Glomerular visceral epithelial cell (primary cell): Measurements from ENCODE around the gene PTGS1.
A peak's percentile ranks its signal among the peaks of the same experiment; 100 is the strongest.
"Not testable (repeated sequence)": the region's sequence is repeated elsewhere in the genome, so short reads cannot be mapped to it uniquely, and the experiment has no call there.

Source experiments
- DNase-seq: peaks from one replicate; pipeline ENCODE4 v3.0.0-alpha.2; 2016; ENCODE audit errors: extremely low spot score

Gene PTGS1

DNA sequence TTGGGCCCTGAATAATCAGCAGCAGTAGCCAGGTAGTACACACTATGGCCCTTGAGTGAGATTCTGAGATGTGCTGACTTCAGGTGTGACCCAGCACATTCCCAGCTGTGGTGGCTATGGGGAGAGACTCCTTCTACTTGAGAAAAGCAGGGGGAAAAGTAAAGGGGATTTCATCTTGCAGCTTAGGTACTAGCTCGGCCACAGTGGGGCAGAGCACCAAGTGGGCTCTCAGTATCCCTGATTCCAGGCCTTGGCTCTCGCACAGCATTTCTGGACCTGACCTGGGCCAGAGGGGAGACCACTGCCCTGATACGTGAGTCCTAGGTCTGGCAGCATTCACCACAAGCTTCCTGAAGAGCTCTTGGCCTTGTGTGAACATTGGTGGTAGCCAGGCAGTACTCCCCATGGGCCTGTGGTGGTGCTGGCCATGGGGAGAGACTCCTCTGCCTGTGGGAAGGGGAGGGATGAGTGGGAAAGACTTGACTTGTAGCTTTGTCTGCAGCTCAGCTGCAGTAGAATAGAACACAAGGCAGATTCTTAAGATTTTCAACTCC lies 27.6 kb downstream of the PTGS1 start:
- DNase-seq: no peak

GRCh38 chr9:122401896-122402295 lies 31.1 kb downstream of the PTGS1 start:
- no peak for DNase-seq

- DNase-seq: peak; percentile 80
Observed at GRCh38 chr9:122402403-122402871, 31.6 kb downstream of the PTGS1 start.

DNA sequence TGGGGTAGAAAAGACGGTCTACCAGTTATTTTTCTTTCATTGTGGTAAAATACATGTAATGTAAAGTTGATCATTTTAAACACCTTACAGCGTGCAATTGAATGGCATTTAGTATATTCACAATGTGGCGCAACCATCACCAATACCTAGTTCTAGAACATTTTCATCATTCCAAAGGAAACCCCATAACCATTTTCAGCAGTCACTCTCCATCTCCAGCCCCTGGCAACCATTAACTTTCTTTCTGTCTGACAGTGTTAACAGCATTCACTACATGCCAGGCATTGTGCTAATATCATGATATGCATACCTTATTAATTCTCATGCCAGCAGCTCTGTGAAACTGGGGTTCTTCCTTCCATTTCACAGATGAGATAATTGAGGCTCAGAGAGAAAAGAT lies 32.0 kb downstream of the PTGS1 start:
- no peak for DNase-seq

GRCh38 chr9:122403381-122404000 lies 32.7 kb downstream of the PTGS1 start:
- DNase-seq: no peak

DNA sequence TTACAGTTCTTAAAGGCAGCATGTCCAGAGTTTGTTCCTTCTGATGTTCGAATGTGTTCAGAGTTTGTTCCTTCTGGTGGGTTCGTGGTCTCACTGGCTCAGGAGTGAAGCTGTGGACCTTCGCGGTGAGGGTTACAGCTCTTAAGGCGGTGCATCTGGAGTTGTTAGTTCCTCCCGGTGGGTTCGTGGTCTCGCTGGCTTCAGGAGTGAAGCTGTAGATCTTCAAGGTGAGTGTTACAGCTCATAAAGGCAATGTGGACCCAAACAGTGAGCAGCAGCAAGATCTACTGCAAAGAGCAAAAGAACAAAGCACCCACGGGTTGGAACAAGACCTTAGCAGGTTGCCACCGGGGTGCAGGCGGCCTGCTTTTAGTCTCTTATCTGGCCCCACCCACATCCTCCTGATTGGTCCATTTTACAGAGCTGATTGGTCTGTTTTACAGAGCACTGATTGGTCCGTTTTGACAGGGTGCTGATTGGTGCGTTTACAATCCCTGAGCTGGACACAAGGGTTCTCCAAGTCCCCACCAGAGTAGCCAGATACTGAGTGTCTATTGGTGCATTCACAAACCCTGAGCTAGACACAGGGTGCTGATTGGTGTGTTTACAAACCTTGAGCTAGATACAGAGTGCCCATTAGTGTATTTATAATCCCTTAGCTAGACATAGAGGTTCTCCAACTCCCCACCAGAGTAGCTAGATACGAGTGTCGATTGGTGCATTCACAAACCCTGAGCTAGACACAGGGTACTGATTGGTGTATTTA lies 34.7 kb downstream of the PTGS1 start:
- DNase-seq: not testable (repeated sequence)

GRCh38 chr9:122406070-122406890 lies 35.5 kb downstream of the PTGS1 start:
- DNase-seq: no peak

- not testable (repeated sequence) for DNase-seq
Observed at GRCh38 chr9:122414108-122414507, 43.3 kb downstream of the PTGS1 start.

- no peak for DNase-seq
Observed at GRCh38 chr9:122418016-122418415, 47.2 kb downstream of the PTGS1 start.

DNA sequence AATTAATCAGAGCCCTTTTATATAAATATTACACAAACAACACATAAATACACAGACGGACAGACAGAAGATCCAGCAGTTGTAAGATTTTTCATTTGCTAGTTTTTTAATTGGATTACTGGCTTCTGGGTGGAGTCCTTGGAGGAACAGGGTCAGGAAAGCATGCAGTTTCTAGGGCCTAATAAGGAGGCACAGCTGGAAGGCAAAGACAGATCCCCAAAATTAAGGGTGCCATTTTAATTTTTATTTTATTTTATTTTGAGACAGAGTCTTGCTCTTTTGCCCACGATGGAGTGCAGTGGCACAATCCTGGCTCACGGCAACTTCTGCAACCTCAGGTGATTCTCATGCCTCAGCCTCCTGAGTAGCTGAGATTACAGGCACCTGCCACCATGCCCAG lies 49.5 kb downstream of the PTGS1 start:
- no peak for DNase-seq

DNA sequence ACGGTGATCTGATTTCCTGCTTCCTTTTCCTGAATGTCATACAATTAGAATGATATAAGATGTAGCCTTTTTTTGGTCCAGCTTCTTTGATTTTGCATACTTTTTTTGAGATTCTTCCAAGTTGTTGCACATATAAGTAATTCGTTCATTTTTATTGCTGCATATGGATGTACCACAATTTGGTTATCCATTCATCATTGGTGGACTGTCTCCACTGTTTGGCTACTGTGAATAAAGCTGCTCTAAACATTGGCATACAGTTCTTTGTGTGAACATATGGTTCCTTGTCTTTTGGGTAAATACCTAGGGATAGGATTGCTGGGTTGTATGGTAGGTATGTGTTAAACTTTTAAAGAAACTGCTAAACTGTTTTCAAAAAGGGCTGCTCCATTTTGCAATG lies 54.3 kb downstream of the PTGS1 start:
- DNase-seq: no peak

GRCh38 chr9:122426723-122427122 lies 55.9 kb downstream of the PTGS1 start:
- DNase-seq: no peak

DNA sequence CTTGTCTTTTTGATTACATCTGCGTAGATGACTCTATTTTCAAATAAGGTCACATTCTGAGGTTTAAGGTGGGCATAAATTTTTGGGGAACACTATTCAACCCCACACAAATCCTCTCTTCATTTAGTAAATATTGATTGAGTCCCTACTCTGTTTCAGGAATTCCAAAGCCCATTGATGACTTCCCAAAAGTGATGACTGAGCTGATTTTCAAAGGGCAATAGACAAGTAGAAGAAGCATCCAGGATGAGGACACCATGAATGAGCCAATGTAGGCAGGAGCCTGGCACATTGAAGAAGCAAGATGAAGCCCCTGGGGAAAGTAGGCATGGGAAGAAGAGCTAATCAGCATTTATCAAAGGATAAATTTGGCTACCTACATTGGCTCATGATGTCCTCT lies 71.7 kb downstream of the PTGS1 start:
- no peak for DNase-seq

GRCh38 chr9:122444041-122444733 lies 73.4 kb downstream of the PTGS1 start:
- no peak for DNase-seq
